IMR-90 (cell line): ENCODE results near the gene EMX1. TPM values are rescaled to one million over a fixed set of nuclear protein-coding genes. Genes with fewer than 3 reads are reported as not detected.

Experiments used
- ATAC-seq: fragments of 200-7000 bp; cut with Tn5 transposase; 2 replicates; pipeline ENCODE4 v1.9.1; 2020; ENCODE audit warnings: low read depth, mild to moderate bottlenecking, moderate library complexity
- BruUV-seq: library from RNA; stranded (reverse); fragments of 400-500 nt; replicated peaks from 2 replicates; lab custom pipeline; 2021; lab: Mats Ljungman, UMichigan
- CTCF ChIA-PET: fragments of 300-600 bp; formaldehyde crosslinking; extraction: SDS; loops from one replicate; lab custom pipeline; 2021; ENCODE audit warnings: antibody characterized with exemption; lab: Yijun Ruan, JAX
- POLR2A ChIA-PET: fragments of 300-600 bp; sonication (Branson Sonifier 250); formaldehyde crosslinking; loops from one replicate; lab custom pipeline; 2022; ENCODE audit warnings: antibody characterized with exemption; ENCODE audit not compliant: unreplicated experiment; lab: Charles Lee
- DNase-seq: peaks from one replicate; pipeline ENCODE4 v3.0.0; 2013
- H2AFZ ChIP-seq: replicated peaks from 2 replicates; pipeline ENCODE3; 2013; ENCODE audit warnings: low read length, mild to moderate bottlenecking; ENCODE audit not compliant: poor library complexity
- H2AK5ac ChIP-seq: 2 replicates; pipeline ENCODE4 v1.6.1; 2013; ENCODE audit warnings: low read depth, low read length, inconsistent platforms
- H2AK9ac ChIP-seq: replicated peaks from 2 replicates; pipeline ENCODE3; 2013; ENCODE audit warnings: mild to moderate bottlenecking, low read depth, low read length, moderate library complexity; ENCODE audit not compliant: poor library complexity
- H2BK120ac ChIP-seq: 2 replicates; pipeline ENCODE4 v1.6.1; 2013; ENCODE audit warnings: low read depth, low read length, inconsistent platforms
- H2BK15ac ChIP-seq: 3 replicates; pipeline ENCODE4 v1.6.1; 2013; ENCODE audit warnings: low read depth, low read length, inconsistent platforms
- H2BK20ac ChIP-seq: 2 replicates; pipeline ENCODE4 v1.6.1; 2013; ENCODE audit warnings: low read depth, mild to moderate bottlenecking, inconsistent platforms, low read length, moderate library complexity
- H2BK5ac ChIP-seq: 2 replicates; pipeline ENCODE4 v1.6.1; 2013; ENCODE audit warnings: mild to moderate bottlenecking, low read depth, low read length, inconsistent platforms; ENCODE audit not compliant: poor library complexity, severe bottlenecking
- H3K14ac ChIP-seq: replicated peaks from 2 replicates; pipeline ENCODE4 v1.6.1; 2013; ENCODE audit warnings: low read depth, low read length, inconsistent platforms
- H3K18ac ChIP-seq: 2 replicates; pipeline ENCODE4 v1.6.1; 2013; ENCODE audit warnings: low read depth, low read length, control low read depth
- H3K23ac ChIP-seq: 2 replicates; pipeline ENCODE4 v1.6.1; 2013; ENCODE audit warnings: low read depth, low read length, inconsistent platforms
- H3K27ac ChIP-seq: 2 replicates; pipeline ENCODE4 v1.5.1; 2013; ENCODE audit warnings: mild to moderate bottlenecking, control low read depth, low read length; ENCODE audit not compliant: insufficient read depth
- H3K27me3 ChIP-seq: 2 replicates; pipeline ENCODE4 v1.6.1; 2013; ENCODE audit warnings: low read length; ENCODE audit not compliant: control insufficient read depth, insufficient read depth
- H3K36me3 ChIP-seq: 2 replicates; pipeline ENCODE4 v1.6.1; 2013; ENCODE audit warnings: low read length, mixed read lengths; ENCODE audit not compliant: control insufficient read depth, insufficient read depth
- H3K4ac ChIP-seq: 2 replicates; pipeline ENCODE4 v1.6.1; 2013; ENCODE audit warnings: low read depth, low read length, inconsistent platforms
- H3K4me1 ChIP-seq: 2 replicates; pipeline ENCODE4 v1.6.1; 2013; ENCODE audit warnings: low read length, mixed read lengths; ENCODE audit not compliant: control insufficient read depth, insufficient read depth
- H3K4me2 ChIP-seq: 2 replicates; pipeline ENCODE4 v1.6.1; 2013; ENCODE audit warnings: low read depth, mild to moderate bottlenecking, control low read depth, low read length, moderate library complexity
- H3K4me3 ChIP-seq: 2 replicates; pipeline ENCODE4 v1.5.1; 2013; ENCODE audit warnings: low read depth, mild to moderate bottlenecking, control low read depth, low read length, moderate library complexity; ENCODE audit not compliant: insufficient read depth
- H3K56ac ChIP-seq: 2 replicates; pipeline ENCODE4 v1.6.1; 2013; ENCODE audit warnings: low read length, inconsistent platforms; ENCODE audit not compliant: insufficient read depth; ENCODE audit errors: extremely low read depth
- H3K79me1 ChIP-seq, 2 experiments: 2 replicates each; pipeline ENCODE4 v1.6.1; 2013; ENCODE audit warnings: low read length in 2 of 2, inconsistent platforms in 1 of 2, low read depth in 1 of 2
- H3K9ac ChIP-seq: 2 replicates; pipeline ENCODE4 v1.6.1; 2013; ENCODE audit warnings: low read depth, low read length, control low read depth
- H3K9me1 ChIP-seq: 2 replicates; pipeline ENCODE4 v1.6.1; 2013; ENCODE audit warnings: low read length, inconsistent platforms; ENCODE audit not compliant: insufficient read depth
- H3K9me3 ChIP-seq: 2 replicates; pipeline ENCODE4 v1.6.1; 2013; ENCODE audit warnings: low read length; ENCODE audit not compliant: control insufficient read depth, insufficient read depth
- H4K20me1 ChIP-seq: 2 replicates; pipeline ENCODE4 v1.6.1; 2013; ENCODE audit warnings: low read length, inconsistent platforms; ENCODE audit not compliant: insufficient read depth
- H4K5ac ChIP-seq: 2 replicates; pipeline ENCODE4 v1.6.1; 2013; ENCODE audit warnings: mild to moderate bottlenecking, low read depth, low read length, control low read depth
- H4K8ac ChIP-seq, 2 experiments: 2 replicates each; pipeline ENCODE4 v1.6.1; 2013; ENCODE audit warnings: low read depth in 2 of 2, low read length in 2 of 2, control low read depth in 1 of 2, inconsistent platforms in 1 of 2
- H4K91ac ChIP-seq: 2 replicates; pipeline ENCODE4 v1.6.1; 2013; ENCODE audit warnings: low read depth, low read length, inconsistent platforms; ENCODE audit not compliant: insufficient read depth
- BHLHE40 ChIP-seq: fragments of 150-350 bp; IDR thresholded peaks from 2 replicates; pipeline ENCODE4 v1.6.1; 2016; ENCODE audit warnings: mild to moderate bottlenecking, low read depth, low read length
- CHD1 ChIP-seq: IDR thresholded peaks from 2 replicates; pipeline ENCODE4 v1.6.1; 2012; ENCODE audit warnings: low read depth, low read length, improper control_type of control experiment
- WGBS, 2 experiments: methylation state at CpG; one replicate each; pipeline versions ENCODE4 v1.1.5 to v1.1.7; 2013; ENCODE audit warnings: missing lambda C conversion rate in 2 of 2; ENCODE audit not compliant: insufficient read length in 1 of 2; ENCODE audit errors: extremely low coverage in 2 of 2; 5-methylcytosine and 5-hydroxymethylcytosine counted together
- dilution Hi-C: fragments of 300-500 bp; cut with HindIII; formaldehyde crosslinking; loops from one replicate; pipeline ENCODE4 v1.14.3; 2018; ENCODE audit warnings: low sequenced_read_pairs; ENCODE audit not compliant: unreplicated experiment
- in situ Hi-C: fragments of 300-500 bp; cut with MboI; formaldehyde crosslinking; loops from 3 replicates; pipeline ENCODE4 v1.14.3; 2019; ENCODE audit warnings: low sequenced_read_pairs, inconsistent platforms, mixed read lengths
- intact Hi-C: fragments of 100-400 bp; cut with micrococcal nuclease; formaldehyde crosslinking; loops from 2 replicates; pipeline ENCODE4 v1.10.0; 2022
- polyA plus RNA-seq, 3 experiments: library from polyadenylated mRNA; depleted of rRNA; stranded (reverse); fragments of >200 nt; gene quantifications; 2 replicates each; pipeline ENCODE4 v1.2.3, GENCODE V29; 2012; ENCODE audit warnings: low replicate concordance in 1 of 3
- total RNA-seq: library from RNA; depleted of rRNA; stranded (reverse); fragments of >200 nt; gene quantifications from 2 replicates; pipeline ENCODE4 v1.2.3, GENCODE V29; 2012

The EMX1 gene
- total and polyA plus RNA-seq, 2 of the 4 experiments (the other 2 are of a cell fraction): not detected

GRCh38 chr2:72981536-72981935, 64.2 kb downstream of the EMX1 start:
- dilution Hi-C loops: no loop called here

More at GRCh38 chr2:72981536-72981935, 64.2 kb downstream of the EMX1 start:
- Histone ChIP-seq H3K79me1 (no peaks in the 10 kb centered on the region), H3K56ac (no peak overlapping the region), H3K9me1 (peaks cover 11% of the 10 kb centered on the region; the same call in 1 of the 2 replicates), H3K36me3 (no peaks in the 10 kb centered on the region; the same call in 1 of the 2 replicates), H3K27me3 (no peaks in the 10 kb centered on the region), H4K20me1 (no peaks in the 10 kb centered on the region), H3K23ac (no peak overlapping the region), H3K4me3 (no peak overlapping the region), H2BK20ac (no peak overlapping the region), H3K27ac (no peak overlapping the region), H3K4ac (no peak overlapping the region), H3K4me1 (peaks cover 4% of the 10 kb centered on the region; the same call in 1 of the 2 replicates), H4K5ac (no peak overlapping the region), H3K9ac (no peak overlapping the region), H2AFZ (no peak overlapping the region), H4K8ac (no peak overlapping the region), H2BK5ac (no peak overlapping the region), H2BK120ac (no peak overlapping the region), H3K18ac (no peak overlapping the region), H3K14ac (no peak overlapping the region), H2AK5ac (no peak overlapping the region), H4K91ac (no peak overlapping the region), H3K4me2 (no peak overlapping the region), H2BK15ac (no peak overlapping the region), H2AK9ac (no peak overlapping the region), H3K9me3 (no peaks in the 10 kb centered on the region)
- POLR2A ChIA-PET: no interaction called here
- CTCF ChIA-PET: no interaction called here
- in situ Hi-C loops (no loop called here), intact Hi-C loops (no loop called here)
- ATAC-seq (no peak), DNase-seq (no peak)
- no peak for TF ChIP-seq BHLHE40
- no peak for TF ChIP-seq CHD1
- 100% methylated on average over 3 of the region's 5 CpGs; no CpG with 5 or more reads in 1 of the 2 experiments for WGBS, 2 experiments
- BruUV-seq: no TSS peak
